GM18508 (cell line): ENCODE data around the gene SLC36A4.
"Not testable (repeated sequence)": the region's sequence is repeated elsewhere in the genome, so short reads cannot be mapped to it uniquely, and the experiment has no call there.

Experiments
- ATAC-seq: cut with Tn5 transposase; IDR thresholded peaks from one replicate; pipeline ENCODE4 v1.9.1; 2021; ENCODE audit warnings: moderate number of reproducible peaks; ENCODE audit not compliant: insufficient read depth, unreplicated experiment

The SLC36A4 gene

DNA sequence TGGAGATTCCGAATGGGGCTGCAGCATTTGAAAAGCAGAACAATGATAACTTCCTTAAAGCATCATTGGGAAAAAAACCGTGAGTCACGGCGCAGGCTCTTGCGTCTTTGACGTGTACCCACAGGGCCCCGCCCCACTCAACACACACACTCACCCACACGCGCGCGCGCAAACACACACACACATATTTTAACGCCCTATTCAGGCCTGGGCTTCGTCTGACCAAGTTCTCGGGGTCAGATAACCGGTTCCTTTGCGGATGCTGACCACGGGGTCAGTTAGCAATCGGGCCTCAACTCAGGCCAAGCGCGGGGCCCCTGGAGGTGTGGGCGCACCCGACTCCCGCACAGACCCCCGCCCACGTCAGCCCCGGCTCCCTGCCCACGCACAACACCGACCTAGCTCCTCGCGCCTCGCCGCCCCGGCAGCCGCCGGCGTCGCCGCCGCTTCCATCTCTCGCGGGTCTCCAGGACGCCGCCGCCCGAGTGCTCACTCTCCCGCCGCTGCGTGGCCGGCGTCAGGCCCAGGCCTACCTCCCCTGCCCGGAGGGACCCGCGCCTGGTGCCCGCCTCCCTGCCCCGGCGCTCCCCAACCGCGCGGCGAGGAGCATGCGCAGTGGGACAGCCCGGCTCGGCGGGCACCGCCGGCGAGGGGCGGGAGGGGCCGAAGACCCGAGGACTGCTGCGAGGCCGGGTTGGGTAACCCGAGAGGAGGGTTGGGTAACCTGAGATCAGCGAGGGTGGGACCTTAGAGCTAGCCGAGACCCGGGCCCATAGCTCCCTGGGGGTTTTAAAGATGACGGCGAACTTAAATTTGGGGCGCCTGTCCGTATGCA, at the start of gene SLC36A4:
Gene SLC36A4 (minus strand): TSS at position 612 of the 835 bp plus-strand sequence. CDS start 159 bp downstream, at position 453.
- peak; percentile 77 for ATAC-seq

GRCh38 chr11:93246790-93247189, 49.0 kb upstream of the SLC36A4 start:
- ATAC-seq, result not testable (repeated sequence)

GRCh38 chr11:93244018-93244417, 46.2 kb upstream of the SLC36A4 start:
- ATAC-seq, result no peak

- ATAC-seq, result no peak
Observed at GRCh38 chr11:93239966-93240365, 42.2 kb upstream of the SLC36A4 start.

- ATAC-seq, result no peak
Observed at GRCh38 chr11:93238956-93239355, 41.2 kb upstream of the SLC36A4 start.

- peak; percentile 48 for ATAC-seq
Observed at GRCh38 chr11:93236741-93237675, 39.2 kb upstream of the SLC36A4 start.

GRCh38 chr11:93234602-93235207, 36.9 kb upstream of the SLC36A4 start:
- peak; percentile 94 for ATAC-seq

DNA sequence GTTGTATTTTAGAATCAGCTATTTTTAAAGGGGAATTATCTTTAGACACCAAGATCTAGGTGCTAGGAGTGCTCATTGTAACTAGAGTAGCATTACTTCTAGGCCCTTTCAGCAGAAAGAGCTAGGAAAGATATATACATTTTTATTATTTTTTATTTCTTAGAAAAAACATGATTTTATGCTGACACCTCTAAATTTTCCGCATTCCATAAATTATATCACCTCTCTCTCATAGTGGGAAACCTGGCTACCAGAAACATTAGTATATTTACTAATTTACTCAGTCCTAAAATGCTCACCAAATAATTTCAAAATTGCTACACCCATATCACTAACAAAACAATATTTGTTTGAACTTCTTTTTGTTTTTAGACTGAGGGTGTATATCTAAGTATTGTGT, 32.1 kb upstream of the SLC36A4 start:
- no peak for ATAC-seq

- no peak for ATAC-seq
Observed at GRCh38 chr11:93225662-93226061, 27.9 kb upstream of the SLC36A4 start.

GRCh38 chr11:93221539-93221938, 23.7 kb upstream of the SLC36A4 start:
- no peak for ATAC-seq

DNA sequence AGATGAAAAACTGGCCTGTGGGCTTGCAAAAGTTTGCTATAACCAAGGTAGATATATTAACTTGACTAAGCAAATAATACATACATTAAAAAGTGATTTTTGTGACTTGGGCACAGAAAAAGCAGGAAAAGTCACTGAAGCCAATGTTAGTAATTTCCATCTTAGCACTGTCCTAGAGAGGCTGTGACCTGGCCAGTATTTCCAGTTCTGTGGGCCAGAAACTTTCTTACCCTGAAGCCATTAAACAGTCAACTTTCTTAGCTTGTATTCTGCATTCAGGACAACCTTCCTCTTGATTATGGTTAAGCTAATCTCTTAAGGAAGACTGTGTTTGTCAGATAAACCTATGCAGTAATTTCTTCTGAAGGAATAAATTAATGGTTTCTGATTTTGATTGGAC, 22.3 kb upstream of the SLC36A4 start:
- ATAC-seq, result no peak

GRCh38 chr11:93219440-93219839, 21.6 kb upstream of the SLC36A4 start:
- ATAC-seq, result no peak

DNA sequence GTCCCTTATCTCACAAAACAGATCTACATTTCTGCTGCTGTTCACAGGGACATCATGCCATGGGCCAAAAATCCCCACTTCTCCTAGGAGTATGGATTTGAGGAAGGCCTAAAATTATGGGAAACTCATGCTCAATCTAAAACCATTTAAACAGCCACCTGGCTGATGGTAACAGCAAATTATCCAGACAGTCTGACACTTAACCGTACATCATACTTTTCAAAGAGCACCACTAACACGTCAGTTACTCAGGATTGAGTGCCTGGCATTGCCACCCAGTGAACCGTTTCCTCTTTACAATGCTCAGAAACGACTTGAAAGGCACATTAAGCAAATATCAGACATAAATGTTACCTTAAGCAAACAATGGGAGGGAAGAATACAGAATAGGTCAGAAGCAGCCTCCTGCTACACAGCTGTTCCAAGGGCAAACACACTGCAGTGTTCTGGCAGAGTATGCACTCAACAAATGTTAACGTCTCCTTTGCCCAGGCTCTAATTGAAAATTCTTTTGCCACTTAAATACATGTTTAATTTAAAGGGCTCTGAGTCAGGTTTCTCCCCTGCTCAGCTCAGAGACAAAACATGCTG, 18.8 kb upstream of the SLC36A4 start:
- ATAC-seq, result no peak

DNA sequence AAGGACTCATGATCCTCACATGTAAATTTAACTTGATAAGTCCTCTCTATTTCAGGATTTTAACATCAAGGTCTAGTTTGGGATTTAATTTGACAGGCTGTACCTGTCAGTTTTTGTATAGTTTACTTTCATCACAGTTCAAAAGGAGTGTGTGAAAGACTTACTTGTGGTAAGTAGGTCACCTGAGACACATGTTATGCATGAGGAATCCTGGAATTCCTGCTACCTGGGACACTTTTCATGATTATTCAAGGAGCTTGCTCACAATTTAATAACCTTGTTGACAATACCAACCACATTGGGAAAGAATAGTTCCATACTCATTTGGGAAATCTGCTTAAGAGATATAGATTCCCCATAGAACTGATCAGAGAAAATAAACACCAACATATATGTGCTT, 15.8 kb upstream of the SLC36A4 start:
- no peak for ATAC-seq

- no peak for ATAC-seq
Observed at GRCh38 chr11:93212094-93212493, 14.3 kb upstream of the SLC36A4 start.

GRCh38 chr11:93209466-93209865, 11.7 kb upstream of the SLC36A4 start:
- ATAC-seq, result no peak

- no peak for ATAC-seq
Observed at GRCh38 chr11:93208663-93209270, 11.0 kb upstream of the SLC36A4 start.

DNA sequence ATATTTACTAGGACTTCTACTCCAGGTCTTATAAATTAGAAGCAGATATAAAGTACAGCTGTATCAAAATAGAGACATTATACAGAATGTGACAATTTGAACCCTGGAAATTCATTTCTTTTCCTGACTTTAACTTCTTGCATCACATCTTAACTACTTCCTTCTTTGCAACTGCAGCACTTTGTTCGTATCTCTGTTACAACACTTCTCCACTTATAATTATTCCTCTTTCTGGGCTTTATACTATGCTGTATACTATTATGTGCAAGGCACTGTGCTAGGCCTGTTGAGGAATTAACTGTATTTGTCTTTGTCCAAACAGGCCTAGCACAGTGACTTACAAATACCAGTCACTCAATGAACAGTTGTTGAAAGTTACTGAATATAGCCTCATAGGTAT, 1.8 kb upstream of the SLC36A4 start:
- ATAC-seq, result no peak

DNA sequence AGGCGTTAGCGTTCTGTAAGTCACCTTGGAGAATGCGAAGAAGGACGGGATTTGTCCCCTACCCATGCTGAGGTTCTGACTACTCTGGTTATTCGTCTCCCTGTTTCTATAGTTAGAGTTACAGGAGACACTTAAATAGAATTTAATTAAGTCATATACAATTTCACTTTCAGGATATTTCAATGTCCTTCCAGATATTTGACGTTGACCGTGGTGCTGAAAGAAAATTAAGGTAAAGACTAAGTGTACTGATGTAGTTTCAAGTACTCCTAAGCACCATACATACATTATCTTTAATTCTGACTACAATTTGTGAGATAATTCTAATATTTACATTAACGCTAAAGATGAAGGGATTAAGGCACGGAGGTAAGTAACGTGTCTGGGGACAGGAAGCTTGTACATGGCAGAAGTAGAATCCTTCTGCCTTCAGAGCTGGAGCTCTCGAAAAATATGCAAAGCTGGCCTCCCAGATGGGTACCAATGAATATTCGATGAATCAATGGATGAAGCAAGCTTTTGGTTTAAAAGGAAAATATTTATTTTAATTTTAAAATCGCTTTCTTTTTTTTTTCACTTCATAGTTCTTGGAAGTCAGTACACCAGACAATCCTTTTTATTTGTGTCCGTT, 539 bp upstream of the SLC36A4 start:
- ATAC-seq, result no peak
